Loucy (cell line): ENCODE results near the gene RPE65.
A peak's percentile ranks its signal among the peaks of the same experiment; 100 is the strongest.

Experiments
- H2AFZ ChIP-seq: fragments of 200-600 bp; sonication (generic); 2 replicates; pipeline ENCODE4 v1.6.0; 2016; ENCODE audit warnings: antibody characterized with exemption, mild to moderate bottlenecking, low read length, moderate library complexity
- H3F3A ChIP-seq: fragments of 200-600 bp; 2 replicates; pipeline ENCODE4 v1.6.0; 2016; ENCODE audit warnings: antibody characterized with exemption, low read depth, mild to moderate bottlenecking
- H3K27me3 ChIP-seq: fragments of 200-600 bp; sonication (generic); 2 replicates; pipeline ENCODE4 v1.6.1; 2014; ENCODE audit warnings: low read length, mild to moderate bottlenecking; ENCODE audit not compliant: insufficient read depth, poor library complexity, severe bottlenecking
- H3K36me3 ChIP-seq: fragments of 200-600 bp; sonication (generic); 2 replicates; pipeline ENCODE4 v1.6.1; 2016; ENCODE audit warnings: low read length; ENCODE audit not compliant: insufficient read depth
- H3K4me1 ChIP-seq: fragments of 200-600 bp; sonication (generic); 2 replicates; pipeline ENCODE4 v1.5.1; 2014; ENCODE audit warnings: low read length, mild to moderate bottlenecking; ENCODE audit not compliant: insufficient read depth, poor library complexity, severe bottlenecking
- H3K4me2 ChIP-seq: fragments of 200-600 bp; sonication (generic); 2 replicates; pipeline ENCODE4 v1.6.0; 2014; ENCODE audit warnings: antibody characterized with exemption, low read length, low read depth, mild to moderate bottlenecking; ENCODE audit not compliant: poor library complexity, severe bottlenecking
- H3K4me3 ChIP-seq: fragments of 200-600 bp; sonication (generic); 2 replicates; pipeline ENCODE4 v1.5.1; 2014; ENCODE audit warnings: low read length, mild to moderate bottlenecking, mixed read lengths; ENCODE audit not compliant: poor library complexity, severe bottlenecking
- H3K79me2 ChIP-seq: fragments of 200-600 bp; sonication (generic); 2 replicates; pipeline ENCODE4 v1.6.1; 2014; ENCODE audit warnings: low read length; ENCODE audit not compliant: insufficient read depth
- H3K9ac ChIP-seq: fragments of 200-600 bp; sonication (generic); 2 replicates; pipeline ENCODE4 v1.6.0; 2014; ENCODE audit warnings: mild to moderate bottlenecking, low read depth, low read length, moderate library complexity; ENCODE audit not compliant: poor library complexity, severe bottlenecking
- H3K9me2 ChIP-seq: fragments of 200-600 bp; sonication (generic); replicated peaks from 2 replicates; pipeline ENCODE4 v1.6.1; 2016; ENCODE audit warnings: low read depth, low read length, mixed read lengths
- H3K9me3 ChIP-seq: fragments of 200-600 bp; sonication (generic); 2 replicates; pipeline ENCODE4 v1.6.1; 2014; ENCODE audit warnings: mild to moderate bottlenecking, antibody characterized with exemption, low read length, low read depth; ENCODE audit not compliant: insufficient read depth
- H4K20me1 ChIP-seq: fragments of 200-600 bp; sonication (generic); 2 replicates; pipeline ENCODE4 v1.6.0; 2014; ENCODE audit warnings: antibody characterized with exemption, low read length, mild to moderate bottlenecking; ENCODE audit not compliant: insufficient read depth, poor library complexity, severe bottlenecking
- EZH2phosphoT487 ChIP-seq: fragments of 200-600 bp; IDR thresholded peaks from 2 replicates; pipeline ENCODE4 v1.6.1; 2018; ENCODE audit warnings: antibody characterized with exemption, mild to moderate bottlenecking, moderate library complexity, borderline replicate concordance
- TF ChIP-seq, protein P1 (sequence below): fragments of 200-600 bp; sonication (generic); conservative IDR thresholded peaks from 2 replicates; pipeline ENCODE4 v1.5.1; 2014; ENCODE audit warnings: mild to moderate bottlenecking, antibody characterized with exemption, low read length

The RPE65 gene

DNA sequence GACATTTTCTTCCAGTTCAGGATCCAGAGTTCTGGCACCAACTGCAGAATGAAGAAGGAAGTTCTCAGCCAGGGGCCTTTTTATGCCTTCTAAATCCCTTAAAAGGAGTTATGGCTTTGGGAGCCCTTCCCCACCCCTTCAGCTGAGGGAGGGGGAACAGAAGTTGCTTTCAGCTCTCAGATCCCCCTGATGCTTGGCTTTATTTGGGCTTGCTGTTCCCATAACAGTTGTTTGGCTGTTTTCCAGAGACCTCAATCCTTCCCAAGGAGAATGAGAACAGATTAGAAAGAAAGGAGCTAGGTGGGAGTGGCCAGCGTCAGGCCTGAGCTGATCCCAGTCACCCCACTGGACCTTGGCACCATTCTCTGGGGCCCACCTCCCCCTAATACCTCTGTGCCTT is at the start of gene RPE65:
Gene RPE65 (minus strand): TSS at position 54 of the 400 bp plus-strand sequence. CDS start 49 bp downstream, at position 5.
- no peak within 1 kb of the TSS for H3K4me3 ChIP-seq
- no peaks in the 10 kb centered on the region for H3K9me3 ChIP-seq
- no peak within 1 kb of the TSS for H3K9ac ChIP-seq
- H3K4me2 ChIP-seq = no peak within 1 kb of the TSS
- no peaks in the 10 kb centered on the region for H3F3A ChIP-seq
- H2AFZ ChIP-seq = no peak within 1 kb of the TSS
- no peaks in the 10 kb centered on the region for H3K27me3 ChIP-seq
- H3K36me3 ChIP-seq = no peaks in the 10 kb centered on the region
- no peaks in the 10 kb centered on the region for H3K4me1 ChIP-seq
- no peaks in the 10 kb centered on the region for H3K79me2 ChIP-seq
- H3K9me2 ChIP-seq = no peaks in the 10 kb centered on the region
- no peaks in the 10 kb centered on the region for H4K20me1 ChIP-seq
- TF ChIP-seq EZH2phosphoT487 = no peak
- TF ChIP-seq, protein P1, sequence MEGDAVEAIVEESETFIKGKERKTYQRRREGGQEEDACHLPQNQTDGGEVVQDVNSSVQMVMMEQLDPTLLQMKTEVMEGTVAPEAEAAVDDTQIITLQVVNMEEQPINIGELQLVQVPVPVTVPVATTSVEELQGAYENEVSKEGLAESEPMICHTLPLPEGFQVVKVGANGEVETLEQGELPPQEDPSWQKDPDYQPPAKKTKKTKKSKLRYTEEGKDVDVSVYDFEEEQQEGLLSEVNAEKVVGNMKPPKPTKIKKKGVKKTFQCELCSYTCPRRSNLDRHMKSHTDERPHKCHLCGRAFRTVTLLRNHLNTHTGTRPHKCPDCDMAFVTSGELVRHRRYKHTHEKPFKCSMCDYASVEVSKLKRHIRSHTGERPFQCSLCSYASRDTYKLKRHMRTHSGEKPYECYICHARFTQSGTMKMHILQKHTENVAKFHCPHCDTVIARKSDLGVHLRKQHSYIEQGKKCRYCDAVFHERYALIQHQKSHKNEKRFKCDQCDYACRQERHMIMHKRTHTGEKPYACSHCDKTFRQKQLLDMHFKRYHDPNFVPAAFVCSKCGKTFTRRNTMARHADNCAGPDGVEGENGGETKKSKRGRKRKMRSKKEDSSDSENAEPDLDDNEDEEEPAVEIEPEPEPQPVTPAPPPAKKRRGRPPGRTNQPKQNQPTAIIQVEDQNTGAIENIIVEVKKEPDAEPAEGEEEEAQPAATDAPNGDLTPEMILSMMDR = no peak

DNA sequence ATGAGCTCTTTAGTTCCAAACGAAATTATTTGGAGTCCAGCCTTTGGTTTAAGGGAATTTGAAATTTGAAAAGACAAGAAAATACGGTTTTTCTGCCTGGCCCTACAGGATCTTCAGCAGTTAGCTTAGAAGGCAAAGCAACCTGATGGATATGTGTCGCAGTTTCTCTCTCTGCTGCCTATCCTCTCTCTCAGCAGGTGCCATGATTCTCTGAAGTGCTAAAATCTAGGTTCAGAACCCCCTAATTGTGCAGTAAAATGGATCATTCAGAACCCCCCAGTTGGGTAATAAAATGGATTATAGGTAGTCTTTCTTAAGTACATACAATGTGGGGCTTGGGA is 47.6 kb upstream of the RPE65 start:
- H3K9ac ChIP-seq = peak overlapping the region; percentile 97
- peak overlapping the region; percentile 91 for H3K4me2 ChIP-seq
- no peaks in the 10 kb centered on the region for H3K36me3 ChIP-seq
- no peaks in the 10 kb centered on the region for H3F3A ChIP-seq
- H3K4me1 ChIP-seq = peaks cover 39% of the 10 kb centered on the region
- peak overlapping the region; percentile 94 for H2AFZ ChIP-seq
- peaks cover 46% of the 10 kb centered on the region for H3K79me2 ChIP-seq
- peak overlapping the region; percentile 88 for H3K4me3 ChIP-seq
- peaks cover 6% of the 10 kb centered on the region for H4K20me1 ChIP-seq
- TF ChIP-seq, protein P1 = no peak
- TF ChIP-seq EZH2phosphoT487 = no peak
- H3K9me3 ChIP-seq = no peaks in the 10 kb centered on the region
- no peaks in the 10 kb centered on the region for H3K27me3 ChIP-seq
- H3K9me2 ChIP-seq = no peaks in the 10 kb centered on the region

DNA sequence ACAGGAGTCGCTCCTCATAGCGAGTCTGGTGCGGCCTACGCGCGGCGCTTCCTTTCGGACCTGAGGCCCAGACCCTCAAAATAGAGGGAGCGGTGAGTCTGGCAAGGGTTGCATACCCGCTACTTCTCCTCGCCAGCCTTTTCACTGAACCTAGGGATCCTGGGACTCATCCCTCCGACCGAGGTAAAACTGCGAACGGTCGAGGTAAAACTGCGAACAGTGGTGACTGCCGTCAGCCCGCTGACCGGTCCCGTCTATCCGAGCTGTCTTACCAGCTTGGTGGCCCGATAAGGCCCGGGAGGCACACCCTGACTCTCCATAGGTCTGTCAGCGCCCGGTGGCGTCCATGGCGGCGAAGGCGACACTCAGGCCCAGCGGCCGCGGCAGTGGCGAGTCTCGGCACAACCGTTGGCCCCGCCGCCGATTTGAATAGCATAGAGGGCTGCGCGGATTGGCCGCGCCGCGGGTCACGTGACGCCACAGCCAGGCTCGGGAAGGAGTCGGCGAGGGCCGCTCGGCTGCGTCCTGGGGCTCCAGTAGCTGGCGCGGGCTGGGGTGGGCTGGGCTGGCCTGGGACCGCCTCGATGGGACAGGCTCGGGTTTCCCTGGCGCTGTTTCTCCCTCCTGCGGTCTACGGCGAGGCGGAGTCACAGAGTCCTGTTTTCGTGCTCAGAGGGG is 47.1 kb upstream of the RPE65 start, which contains the start of gene DEPDC1:
Gene DEPDC1 (minus strand): TSS at position 403 of the 678 bp plus-strand sequence. CDS start 83 bp downstream, at position 320.
- TF ChIP-seq, protein P1 = no peak
- no peak for TF ChIP-seq EZH2phosphoT487
- H3K79me2 ChIP-seq = peaks cover 51% of the 10 kb centered on the region
- H4K20me1 ChIP-seq = peaks cover 6% of the 10 kb centered on the region
- no peaks in the 10 kb centered on the region for H3K9me3 ChIP-seq
- H3K4me2 ChIP-seq = peak within 1 kb of the TSS; percentile 91
- peak within 1 kb of the TSS; percentile 88 for H3K4me3 ChIP-seq
- peak within 1 kb of the TSS; percentile 97 for H3K9ac ChIP-seq
- H3F3A ChIP-seq = no peaks in the 10 kb centered on the region
- H3K4me1 ChIP-seq = peaks cover 39% of the 10 kb centered on the region
- peak within 1 kb of the TSS; percentile 94 for H2AFZ ChIP-seq
- no peaks in the 10 kb centered on the region for H3K27me3 ChIP-seq
- no peaks in the 10 kb centered on the region for H3K9me2 ChIP-seq
- no peaks in the 10 kb centered on the region for H3K36me3 ChIP-seq
